IMR-90 (cell line): ENCODE data around the gene CSPG5. TPM values are rescaled to one million over a fixed set of nuclear protein-coding genes. Genes with fewer than 3 reads are reported as not detected.

ENCODE experiments used
- ATAC-seq: fragments of 200-7000 bp; cut with Tn5 transposase; 2 replicates; pipeline ENCODE4 v1.9.1; 2020; ENCODE audit warnings: low read depth, mild to moderate bottlenecking, moderate library complexity
- BruUV-seq: library from RNA; stranded (reverse); fragments of 400-500 nt; replicated peaks from 2 replicates; lab custom pipeline; 2021; lab: Mats Ljungman, UMichigan
- CTCF ChIA-PET: fragments of 300-600 bp; formaldehyde crosslinking; extraction: SDS; loops from one replicate; lab custom pipeline; 2021; ENCODE audit warnings: antibody characterized with exemption; lab: Yijun Ruan, JAX
- POLR2A ChIA-PET: fragments of 300-600 bp; sonication (Branson Sonifier 250); formaldehyde crosslinking; loops from one replicate; lab custom pipeline; 2022; ENCODE audit warnings: antibody characterized with exemption; ENCODE audit not compliant: unreplicated experiment; lab: Charles Lee
- DNase-seq: peaks from one replicate; pipeline ENCODE4 v3.0.0; 2013
- H2AFZ ChIP-seq: replicated peaks from 2 replicates; pipeline ENCODE3; 2013; ENCODE audit warnings: low read length, mild to moderate bottlenecking; ENCODE audit not compliant: poor library complexity
- H2AK5ac ChIP-seq: 2 replicates; pipeline ENCODE4 v1.6.1; 2013; ENCODE audit warnings: low read depth, low read length, inconsistent platforms
- H2AK9ac ChIP-seq: replicated peaks from 2 replicates; pipeline ENCODE3; 2013; ENCODE audit warnings: mild to moderate bottlenecking, low read depth, low read length, moderate library complexity; ENCODE audit not compliant: poor library complexity
- H2BK120ac ChIP-seq: 2 replicates; pipeline ENCODE4 v1.6.1; 2013; ENCODE audit warnings: low read depth, low read length, inconsistent platforms
- H2BK15ac ChIP-seq: 3 replicates; pipeline ENCODE4 v1.6.1; 2013; ENCODE audit warnings: low read depth, low read length, inconsistent platforms
- H2BK20ac ChIP-seq: 2 replicates; pipeline ENCODE4 v1.6.1; 2013; ENCODE audit warnings: low read depth, mild to moderate bottlenecking, inconsistent platforms, low read length, moderate library complexity
- H2BK5ac ChIP-seq: 2 replicates; pipeline ENCODE4 v1.6.1; 2013; ENCODE audit warnings: mild to moderate bottlenecking, low read depth, low read length, inconsistent platforms; ENCODE audit not compliant: poor library complexity, severe bottlenecking
- H3K14ac ChIP-seq: replicated peaks from 2 replicates; pipeline ENCODE4 v1.6.1; 2013; ENCODE audit warnings: low read depth, low read length, inconsistent platforms
- H3K18ac ChIP-seq: 2 replicates; pipeline ENCODE4 v1.6.1; 2013; ENCODE audit warnings: low read depth, low read length, control low read depth
- H3K23ac ChIP-seq: 2 replicates; pipeline ENCODE4 v1.6.1; 2013; ENCODE audit warnings: low read depth, low read length, inconsistent platforms
- H3K27ac ChIP-seq: 2 replicates; pipeline ENCODE4 v1.5.1; 2013; ENCODE audit warnings: mild to moderate bottlenecking, control low read depth, low read length; ENCODE audit not compliant: insufficient read depth
- H3K27me3 ChIP-seq: 2 replicates; pipeline ENCODE4 v1.6.1; 2013; ENCODE audit warnings: low read length; ENCODE audit not compliant: control insufficient read depth, insufficient read depth
- H3K36me3 ChIP-seq: 2 replicates; pipeline ENCODE4 v1.6.1; 2013; ENCODE audit warnings: low read length, mixed read lengths; ENCODE audit not compliant: control insufficient read depth, insufficient read depth
- H3K4ac ChIP-seq: 2 replicates; pipeline ENCODE4 v1.6.1; 2013; ENCODE audit warnings: low read depth, low read length, inconsistent platforms
- H3K4me1 ChIP-seq: 2 replicates; pipeline ENCODE4 v1.6.1; 2013; ENCODE audit warnings: low read length, mixed read lengths; ENCODE audit not compliant: control insufficient read depth, insufficient read depth
- H3K4me2 ChIP-seq: 2 replicates; pipeline ENCODE4 v1.6.1; 2013; ENCODE audit warnings: low read depth, mild to moderate bottlenecking, control low read depth, low read length, moderate library complexity
- H3K4me3 ChIP-seq: 2 replicates; pipeline ENCODE4 v1.5.1; 2013; ENCODE audit warnings: low read depth, mild to moderate bottlenecking, control low read depth, low read length, moderate library complexity; ENCODE audit not compliant: insufficient read depth
- H3K56ac ChIP-seq: 2 replicates; pipeline ENCODE4 v1.6.1; 2013; ENCODE audit warnings: low read length, inconsistent platforms; ENCODE audit not compliant: insufficient read depth; ENCODE audit errors: extremely low read depth
- H3K79me1 ChIP-seq, 2 experiments: 2 replicates each; pipeline ENCODE4 v1.6.1; 2013; ENCODE audit warnings: low read length in 2 of 2, inconsistent platforms in 1 of 2, low read depth in 1 of 2
- H3K9ac ChIP-seq: 2 replicates; pipeline ENCODE4 v1.6.1; 2013; ENCODE audit warnings: low read depth, low read length, control low read depth
- H3K9me1 ChIP-seq: 2 replicates; pipeline ENCODE4 v1.6.1; 2013; ENCODE audit warnings: low read length, inconsistent platforms; ENCODE audit not compliant: insufficient read depth
- H3K9me3 ChIP-seq: 2 replicates; pipeline ENCODE4 v1.6.1; 2013; ENCODE audit warnings: low read length; ENCODE audit not compliant: control insufficient read depth, insufficient read depth
- H4K20me1 ChIP-seq: 2 replicates; pipeline ENCODE4 v1.6.1; 2013; ENCODE audit warnings: low read length, inconsistent platforms; ENCODE audit not compliant: insufficient read depth
- H4K5ac ChIP-seq: 2 replicates; pipeline ENCODE4 v1.6.1; 2013; ENCODE audit warnings: mild to moderate bottlenecking, low read depth, low read length, control low read depth
- H4K8ac ChIP-seq, 2 experiments: 2 replicates each; pipeline ENCODE4 v1.6.1; 2013; ENCODE audit warnings: low read depth in 2 of 2, low read length in 2 of 2, control low read depth in 1 of 2, inconsistent platforms in 1 of 2
- H4K91ac ChIP-seq: 2 replicates; pipeline ENCODE4 v1.6.1; 2013; ENCODE audit warnings: low read depth, low read length, inconsistent platforms; ENCODE audit not compliant: insufficient read depth
- BHLHE40 ChIP-seq: fragments of 150-350 bp; IDR thresholded peaks from 2 replicates; pipeline ENCODE4 v1.6.1; 2016; ENCODE audit warnings: mild to moderate bottlenecking, low read depth, low read length
- CEBPB ChIP-seq: IDR thresholded peaks from 2 replicates; pipeline ENCODE4 v1.6.1; 2012; ENCODE audit warnings: low read depth, low read length, improper control_type of control experiment
- CHD1 ChIP-seq: IDR thresholded peaks from 2 replicates; pipeline ENCODE4 v1.6.1; 2012; ENCODE audit warnings: low read depth, low read length, improper control_type of control experiment
- FOS ChIP-seq: fragments of 150-350 bp; IDR thresholded peaks from 2 replicates; pipeline ENCODE4 v1.6.1; 2016; ENCODE audit warnings: low read depth, low read length
- MAFK ChIP-seq: IDR thresholded peaks from 2 replicates; pipeline ENCODE4 v1.6.1; 2012; ENCODE audit warnings: low read depth, low read length, improper control_type of control experiment
- MAZ ChIP-seq: IDR thresholded peaks from 2 replicates; pipeline ENCODE4 v1.6.1; 2012; ENCODE audit warnings: low read depth, mild to moderate bottlenecking, low read length, improper control_type of control experiment, moderate library complexity, borderline replicate concordance
- MXI1 ChIP-seq: IDR thresholded peaks from 2 replicates; pipeline ENCODE4 v1.6.1; 2012; ENCODE audit warnings: low read depth, mild to moderate bottlenecking, low read length, moderate library complexity, borderline replicate concordance
- NFE2L2 ChIP-seq: fragments of 150-350 bp; IDR thresholded peaks from 2 replicates; pipeline ENCODE4 v1.6.1; 2016; ENCODE audit warnings: low read depth, mild to moderate bottlenecking, low read length
- POLR2A ChIP-seq: IDR thresholded peaks from 2 replicates; pipeline ENCODE4 v1.6.1; 2012; ENCODE audit warnings: mild to moderate bottlenecking, low read depth, low read length
- RAD21 ChIP-seq: IDR thresholded peaks from 2 replicates; pipeline ENCODE4 v1.6.1; 2012; ENCODE audit warnings: low read length, improper control_type of control experiment
- RCOR1 ChIP-seq: IDR thresholded peaks from 2 replicates; pipeline ENCODE4 v1.6.1; 2012; ENCODE audit warnings: mild to moderate bottlenecking, low read length, improper control_type of control experiment; ENCODE audit not compliant: insufficient replicate concordance
- RFX5 ChIP-seq: IDR thresholded peaks from 2 replicates; pipeline ENCODE4 v1.8.0; 2012; ENCODE audit warnings: low read depth, mild to moderate bottlenecking, low read length, moderate library complexity
- SMC3 ChIP-seq: fragments of 150-350 bp; IDR thresholded peaks from 2 replicates; pipeline ENCODE4 v1.6.1; 2016; ENCODE audit warnings: low read depth, mild to moderate bottlenecking, antibody characterized with exemption, low read length, moderate library complexity
- USF2 ChIP-seq: fragments of 150-350 bp; IDR thresholded peaks from 2 replicates; pipeline ENCODE4 v1.6.1; 2017; ENCODE audit warnings: mild to moderate bottlenecking, antibody characterized with exemption, low read length, low read depth
- WGBS, 2 experiments: methylation state at CpG; one replicate each; pipeline versions ENCODE4 v1.1.5 to v1.1.7; 2013; ENCODE audit warnings: missing lambda C conversion rate in 2 of 2; ENCODE audit not compliant: insufficient read length in 1 of 2; ENCODE audit errors: extremely low coverage in 2 of 2; 5-methylcytosine and 5-hydroxymethylcytosine counted together
- dilution Hi-C: fragments of 300-500 bp; cut with HindIII; formaldehyde crosslinking; loops from one replicate; pipeline ENCODE4 v1.14.3; 2018; ENCODE audit warnings: low sequenced_read_pairs; ENCODE audit not compliant: unreplicated experiment
- in situ Hi-C: fragments of 300-500 bp; cut with MboI; formaldehyde crosslinking; loops from 3 replicates; pipeline ENCODE4 v1.14.3; 2019; ENCODE audit warnings: low sequenced_read_pairs, inconsistent platforms, mixed read lengths
- intact Hi-C: fragments of 100-400 bp; cut with micrococcal nuclease; formaldehyde crosslinking; loops from 2 replicates; pipeline ENCODE4 v1.10.0; 2022
- polyA plus RNA-seq, 3 experiments: library from polyadenylated mRNA; depleted of rRNA; stranded (reverse); fragments of >200 nt; gene quantifications; 2 replicates each; pipeline ENCODE4 v1.2.3, GENCODE V29; 2012; ENCODE audit warnings: low replicate concordance in 1 of 3
- total RNA-seq: library from RNA; depleted of rRNA; stranded (reverse); fragments of >200 nt; gene quantifications from 2 replicates; pipeline ENCODE4 v1.2.3, GENCODE V29; 2012
- TF ChIP-seq, protein P1 (sequence below): fragments of 150-350 bp; IDR thresholded peaks from 2 replicates; pipeline ENCODE4 v1.6.1; 2016; ENCODE audit warnings: low read depth, mild to moderate bottlenecking, low read length, moderate library complexity, borderline replicate concordance

Gene CSPG5
- total and polyA plus RNA-seq, 2 of the 4 experiments (the other 2 are of a cell fraction) = under 0.01 to 0.10 TPM

DNA sequence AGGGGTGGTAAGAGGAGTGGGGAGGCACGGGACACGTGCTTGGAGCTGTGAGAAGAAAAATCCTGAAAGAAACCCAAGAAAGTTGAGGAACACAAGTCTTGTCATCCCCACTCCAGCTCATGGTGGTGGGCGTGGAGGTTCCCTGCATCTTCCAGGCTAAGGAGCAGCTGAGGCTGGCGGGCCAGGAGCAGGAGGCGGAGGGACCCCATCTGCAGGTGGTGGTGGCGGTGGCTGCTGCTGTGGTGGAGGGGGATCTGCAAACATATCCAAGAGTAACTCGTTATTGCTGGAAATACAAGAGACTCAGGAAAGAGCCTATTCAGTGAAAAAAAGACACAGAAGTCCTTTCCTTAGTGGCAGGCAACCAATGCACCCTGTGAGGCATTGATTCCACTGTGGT lies 9.4 kb upstream of the CSPG5 start:
- peaks cover 35% of the 10 kb centered on the region for H3K36me3 ChIP-seq
- no peak overlapping the region for H3K4me2 ChIP-seq
- H4K91ac ChIP-seq = no peak overlapping the region
- H2BK15ac ChIP-seq = no peak overlapping the region
- peaks cover 3 to 5% of the 10 kb centered on the region in 2 experiments; a peak in 3 of 4 replicates for H3K79me1 ChIP-seq
- TF ChIP-seq, protein P1, sequence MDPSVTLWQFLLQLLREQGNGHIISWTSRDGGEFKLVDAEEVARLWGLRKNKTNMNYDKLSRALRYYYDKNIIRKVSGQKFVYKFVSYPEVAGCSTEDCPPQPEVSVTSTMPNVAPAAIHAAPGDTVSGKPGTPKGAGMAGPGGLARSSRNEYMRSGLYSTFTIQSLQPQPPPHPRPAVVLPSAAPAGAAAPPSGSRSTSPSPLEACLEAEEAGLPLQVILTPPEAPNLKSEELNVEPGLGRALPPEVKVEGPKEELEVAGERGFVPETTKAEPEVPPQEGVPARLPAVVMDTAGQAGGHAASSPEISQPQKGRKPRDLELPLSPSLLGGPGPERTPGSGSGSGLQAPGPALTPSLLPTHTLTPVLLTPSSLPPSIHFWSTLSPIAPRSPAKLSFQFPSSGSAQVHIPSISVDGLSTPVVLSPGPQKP = no peak
- TF ChIP-seq MXI1 = no peak
- no peak for TF ChIP-seq RFX5
- no peak for TF ChIP-seq NFE2L2
- TF ChIP-seq MAFK = no peak
- TF ChIP-seq MAZ = no peak
- TF ChIP-seq FOS = no peak
- no peak for TF ChIP-seq RAD21
- no peak for TF ChIP-seq CEBPB
- TF ChIP-seq USF2 = no peak
- no peak for TF ChIP-seq CHD1
- no peak for TF ChIP-seq RCOR1
- TF ChIP-seq SMC3 = no peak
- TF ChIP-seq POLR2A = no peak
- no peak for TF ChIP-seq BHLHE40
- no peak overlapping the region for H3K56ac ChIP-seq
- DNase-seq (no peak), ATAC-seq (no peak)
- POLR2A ChIA-PET = no interaction called here
- no peak overlapping the region for H3K4me3 ChIP-seq
- H4K5ac ChIP-seq = no peak overlapping the region
- dilution Hi-C loops (no loop called here), in situ Hi-C loops (no loop called here), intact Hi-C loops (no loop called here)
- WGBS, 2 experiments = 93% methylated on average over 3 of the region's 7 CpGs; no CpG with 5 or more reads in 1 of the 2 experiments
- H3K23ac ChIP-seq = no peak overlapping the region
- H3K4me1 ChIP-seq = no peaks in the 10 kb centered on the region; the same call in 1 of the 2 replicates
- no peak overlapping the region for H2BK20ac ChIP-seq
- no peak overlapping the region for H3K4ac ChIP-seq
- H2BK5ac ChIP-seq = no peak overlapping the region
- H2BK120ac ChIP-seq = no peak overlapping the region
- H3K18ac ChIP-seq = no peak overlapping the region
- CTCF ChIA-PET = no interaction called here
- no peak overlapping the region for H3K27ac ChIP-seq
- H2AK5ac ChIP-seq = no peak overlapping the region
- no peak overlapping the region for H4K8ac ChIP-seq
- H2AK9ac ChIP-seq = no peak overlapping the region
- no peaks in the 10 kb centered on the region for H3K9me3 ChIP-seq
- 0 out of 2 replicates have a peak, but pooled peaks cover 6% of the 10 kb centered on the region for H4K20me1 ChIP-seq
- peaks cover 7% of the 10 kb centered on the region for H3K9me1 ChIP-seq
- no peak overlapping the region for H3K9ac ChIP-seq
- no TSS peak for BruUV-seq
- H3K27me3 ChIP-seq = no peaks in the 10 kb centered on the region
- H2AFZ ChIP-seq = no peak overlapping the region
- H3K14ac ChIP-seq = no peak overlapping the region
